ENCODE data around the gene AVPR1B. TPM values are rescaled to one million over a fixed set of nuclear protein-coding genes. Genes with fewer than 3 reads are reported as not detected.

The AVPR1B gene
- total RNA-seq, 1 experiment from 2014 or later: not detected

DNA sequence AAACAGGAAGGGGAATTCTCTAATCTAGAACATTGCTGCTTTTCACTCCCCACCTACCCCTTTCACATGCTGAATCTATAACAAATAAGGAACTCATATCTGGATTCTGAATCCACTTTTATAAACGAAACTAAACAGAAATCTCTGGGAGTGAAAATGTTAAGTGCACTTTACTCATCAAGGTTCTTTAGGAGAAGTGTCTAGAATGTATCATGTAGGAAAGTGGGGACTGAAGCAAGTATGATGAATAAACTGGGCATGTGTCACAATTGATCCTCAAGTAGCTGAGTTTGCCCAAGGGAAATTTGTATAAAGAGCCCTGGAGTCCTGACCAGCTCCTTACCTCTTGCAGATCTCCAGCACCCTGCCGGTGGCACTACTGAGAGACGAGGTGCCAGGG lies 19.8 kb downstream of the AVPR1B start:
- H3T11ph ChIP-seq (ENCODE audit: low read length): no peak overlapping the region
- no peaks in the 10 kb centered on the region for H3K4me1 Mint-ChIP-seq
- no peak overlapping the region for H3K4me2 ChIP-seq (ENCODE audit: insufficient read depth, insufficient read length, low read length)
- H3K23ac ChIP-seq (ENCODE audit: insufficient read length, low read depth, low read length): no peak overlapping the region
- no peaks in the 10 kb centered on the region for H3K36me3 Mint-ChIP-seq (ENCODE audit: insufficient read depth in 1 of 3, low read depth in 3 of 3)
- H3K27ac Mint-ChIP-seq: no peak overlapping the region; a peak in 1 of 7 replicates
- H3K9me3 Mint-ChIP-seq: no peaks in the 10 kb centered on the region
- H4K20me1 ChIP-seq (ENCODE audit: control insufficient read depth, insufficient read depth, insufficient read length): no peaks in the 10 kb centered on the region
- H4K91ac ChIP-seq (ENCODE audit: insufficient read length, low read depth, low read length): no peak overlapping the region
- no peak overlapping the region for H3K9ac ChIP-seq (ENCODE audit: extremely low read depth, insufficient read length, low read length)
- no peak overlapping the region for H2BK5ac ChIP-seq (ENCODE audit: insufficient read length, low read length)
- H3K27me3 Mint-ChIP-seq (ENCODE audit: low read depth): no peaks in the 10 kb centered on the region; the same call in 1 of the 2 replicates
- H3K56ac ChIP-seq (ENCODE audit: insufficient read length, low read depth, low read length): no peak overlapping the region
- H3K27me3 ChIP-seq (ENCODE audit: insufficient read depth, low read length): no peaks in the 10 kb centered on the region
- H3K27ac ChIP-seq (ENCODE audit: insufficient read length, low read depth, low read length): no peak overlapping the region
- H2BK12ac ChIP-seq (ENCODE audit: insufficient read length, low read depth, low read length): no peak overlapping the region
- no peak for DNase-seq
- H3K9me3 ChIP-seq (ENCODE audit: control insufficient read depth, low read depth, low read length): no peaks in the 10 kb centered on the region
- no peak overlapping the region for H3K14ac ChIP-seq (ENCODE audit: insufficient read depth, low read length)
- H3K79me1 ChIP-seq (ENCODE audit: insufficient read depth, low read depth, low read length, poor library complexity, severe bottlenecking): no peaks in the 10 kb centered on the region
- H3K18ac ChIP-seq (ENCODE audit: insufficient read length, low read depth, low read length): no peak overlapping the region
- H2AK5ac ChIP-seq (ENCODE audit: insufficient read length, low read length): no peak overlapping the region
- H2AFZ ChIP-seq (ENCODE audit: low read length): no peak overlapping the region
- no peak overlapping the region for H3K4me3 Mint-ChIP-seq
- H4K8ac ChIP-seq (replicated peaks; ENCODE audit: insufficient read length, low read depth, low read length): no peak overlapping the region
- no peak overlapping the region for H2BK20ac ChIP-seq (ENCODE audit: low read depth, low read length, poor library complexity, severe bottlenecking)
- TF ChIP-seq, protein P1, sequence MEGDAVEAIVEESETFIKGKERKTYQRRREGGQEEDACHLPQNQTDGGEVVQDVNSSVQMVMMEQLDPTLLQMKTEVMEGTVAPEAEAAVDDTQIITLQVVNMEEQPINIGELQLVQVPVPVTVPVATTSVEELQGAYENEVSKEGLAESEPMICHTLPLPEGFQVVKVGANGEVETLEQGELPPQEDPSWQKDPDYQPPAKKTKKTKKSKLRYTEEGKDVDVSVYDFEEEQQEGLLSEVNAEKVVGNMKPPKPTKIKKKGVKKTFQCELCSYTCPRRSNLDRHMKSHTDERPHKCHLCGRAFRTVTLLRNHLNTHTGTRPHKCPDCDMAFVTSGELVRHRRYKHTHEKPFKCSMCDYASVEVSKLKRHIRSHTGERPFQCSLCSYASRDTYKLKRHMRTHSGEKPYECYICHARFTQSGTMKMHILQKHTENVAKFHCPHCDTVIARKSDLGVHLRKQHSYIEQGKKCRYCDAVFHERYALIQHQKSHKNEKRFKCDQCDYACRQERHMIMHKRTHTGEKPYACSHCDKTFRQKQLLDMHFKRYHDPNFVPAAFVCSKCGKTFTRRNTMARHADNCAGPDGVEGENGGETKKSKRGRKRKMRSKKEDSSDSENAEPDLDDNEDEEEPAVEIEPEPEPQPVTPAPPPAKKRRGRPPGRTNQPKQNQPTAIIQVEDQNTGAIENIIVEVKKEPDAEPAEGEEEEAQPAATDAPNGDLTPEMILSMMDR (conservative IDR thresholded peaks at IDR 0.05): no peak
- no peaks in the 10 kb centered on the region for H3K79me2 ChIP-seq (ENCODE audit: insufficient read depth, low read length)
- H4K5ac ChIP-seq (ENCODE audit: insufficient read length, low read depth, low read length): no peak overlapping the region
- H2BK15ac ChIP-seq (ENCODE audit: low read depth, low read length): no peak overlapping the region
- no peaks in the 10 kb centered on the region for H3K4me1 ChIP-seq (ENCODE audit: insufficient read depth, low read length)
- H2BK120ac ChIP-seq (ENCODE audit: low read depth, low read length, poor library complexity, severe bottlenecking): no peak overlapping the region
- no peaks in the 10 kb centered on the region for H3K23me2 ChIP-seq (ENCODE audit: insufficient read length, low read depth, low read length, poor library complexity, severe bottlenecking)
- H3K4ac ChIP-seq (ENCODE audit: low read depth, low read length): no peak overlapping the region
- no CpG with 5 or more reads among the region's 3 CpGs for WGBS (ENCODE audit: extremely low coverage, insufficient read length, low lambda C conversion rate)
